ENCODE measurements around the gene SLC22A16.

SLC22A16 gene, protein sequence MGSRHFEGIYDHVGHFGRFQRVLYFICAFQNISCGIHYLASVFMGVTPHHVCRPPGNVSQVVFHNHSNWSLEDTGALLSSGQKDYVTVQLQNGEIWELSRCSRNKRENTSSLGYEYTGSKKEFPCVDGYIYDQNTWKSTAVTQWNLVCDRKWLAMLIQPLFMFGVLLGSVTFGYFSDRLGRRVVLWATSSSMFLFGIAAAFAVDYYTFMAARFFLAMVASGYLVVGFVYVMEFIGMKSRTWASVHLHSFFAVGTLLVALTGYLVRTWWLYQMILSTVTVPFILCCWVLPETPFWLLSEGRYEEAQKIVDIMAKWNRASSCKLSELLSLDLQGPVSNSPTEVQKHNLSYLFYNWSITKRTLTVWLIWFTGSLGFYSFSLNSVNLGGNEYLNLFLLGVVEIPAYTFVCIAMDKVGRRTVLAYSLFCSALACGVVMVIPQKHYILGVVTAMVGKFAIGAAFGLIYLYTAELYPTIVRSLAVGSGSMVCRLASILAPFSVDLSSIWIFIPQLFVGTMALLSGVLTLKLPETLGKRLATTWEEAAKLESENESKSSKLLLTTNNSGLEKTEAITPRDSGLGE

GRCh38 chr6:110476046-110476849 lies at the start of gene SLC22A16:
SLC22A16 (minus strand) TSS chr6:110476613; CDS start chr6:110476574, 39 bp downstream.
- Mint-ChIP-seq H3K36me3 (ENCODE audit: low read depth) (no peaks in the 10 kb centered on the region), H3K9me3 (peaks cover 40% of the 10 kb centered on the region), H3K27ac (no peak within 1 kb of the TSS), H3K27me3 (ENCODE audit: low read depth, poor library complexity) (peaks cover 13% of the 10 kb centered on the region), H3K4me1 (no peaks in the 10 kb centered on the region), H3K4me3 (no peak within 1 kb of the TSS)
- TF ChIP-seq CTCF (IDR thresholded peaks at IDR 0.05): no peak
- no peak for DNase-seq

- no peak overlapping the region for H3K4me3 Mint-ChIP-seq
- H3K9me3 Mint-ChIP-seq: no peaks in the 10 kb centered on the region
- no peaks in the 10 kb centered on the region for H3K36me3 Mint-ChIP-seq (ENCODE audit: low read depth)
- H3K27me3 Mint-ChIP-seq (ENCODE audit: low read depth, poor library complexity): no peaks in the 10 kb centered on the region
- DNase-seq: no peak
- no peak for TF ChIP-seq CTCF (IDR thresholded peaks at IDR 0.05)
- peaks cover 20% of the 10 kb centered on the region for H3K4me1 Mint-ChIP-seq
- H3K27ac Mint-ChIP-seq: no peak overlapping the region
These were observed 48.6 kb upstream of the SLC22A16 start for GRCh38 chr6:110525001-110525400.

DNA sequence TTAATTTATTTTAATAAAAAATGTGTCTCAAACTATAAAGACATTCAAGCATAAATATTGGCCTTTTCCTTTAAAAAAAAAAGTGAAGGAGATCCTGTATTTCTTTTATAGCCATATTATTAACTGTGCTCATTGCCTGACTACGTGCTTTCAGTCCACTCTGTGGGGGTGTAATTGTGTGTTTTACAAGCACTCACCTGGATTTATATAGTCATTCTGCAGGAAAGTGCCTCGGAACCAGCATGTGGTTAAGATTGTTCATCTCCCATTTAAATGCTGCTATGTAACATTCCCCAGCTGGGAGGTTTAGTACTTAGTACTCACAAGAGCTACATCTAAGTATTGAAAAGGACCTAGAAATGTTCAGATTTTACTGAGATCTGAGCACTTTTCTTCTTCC lies 47.9 kb upstream of the SLC22A16 start:
- Mint-ChIP-seq H3K9me3 (no peaks in the 10 kb centered on the region), H3K36me3 (ENCODE audit: low read depth) (no peaks in the 10 kb centered on the region), H3K27ac (no peak overlapping the region), H3K4me1 (peaks cover 15% of the 10 kb centered on the region), H3K4me3 (no peak overlapping the region), H3K27me3 (ENCODE audit: low read depth, poor library complexity) (no peaks in the 10 kb centered on the region)
- DNase-seq: no peak
- TF ChIP-seq CTCF (IDR thresholded peaks at IDR 0.05): no peak

DNA sequence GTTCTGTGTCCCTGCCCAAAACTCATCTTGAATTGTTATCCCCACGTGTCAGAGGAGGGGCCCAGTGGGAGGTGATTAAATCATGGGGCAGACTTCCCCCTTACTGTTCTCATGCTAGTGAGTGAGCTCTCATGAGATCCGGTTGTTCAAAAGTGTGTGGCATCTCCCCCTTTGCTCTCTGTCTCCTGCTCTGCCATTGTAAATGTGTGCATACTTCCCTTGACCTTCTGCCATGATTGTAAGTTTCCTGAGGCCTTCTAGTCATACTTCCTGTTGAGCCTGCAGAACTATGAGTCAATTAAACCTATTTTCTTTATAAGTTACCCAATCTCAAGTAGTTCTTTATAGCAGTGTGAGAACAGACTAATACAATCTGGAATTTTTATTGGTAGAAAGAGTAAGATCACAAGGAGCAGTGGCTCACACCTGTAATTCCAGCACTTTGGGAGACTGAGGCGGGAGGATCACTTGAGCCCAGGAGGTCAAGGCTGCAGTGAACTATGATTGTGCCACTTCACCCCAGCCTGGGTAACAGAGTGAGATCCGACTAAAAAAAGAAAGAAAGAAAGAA lies 47.1 kb upstream of the SLC22A16 start:
- no peak for DNase-seq
- Mint-ChIP-seq H3K9me3 (no peaks in the 10 kb centered on the region), H3K4me3 (no peak overlapping the region), H3K27ac (no peak overlapping the region), H3K4me1 (peaks cover 7% of the 10 kb centered on the region), H3K27me3 (ENCODE audit: low read depth, poor library complexity) (no peaks in the 10 kb centered on the region), H3K36me3 (ENCODE audit: low read depth) (no peaks in the 10 kb centered on the region)
- TF ChIP-seq CTCF (IDR thresholded peaks at IDR 0.05): no peak

DNA sequence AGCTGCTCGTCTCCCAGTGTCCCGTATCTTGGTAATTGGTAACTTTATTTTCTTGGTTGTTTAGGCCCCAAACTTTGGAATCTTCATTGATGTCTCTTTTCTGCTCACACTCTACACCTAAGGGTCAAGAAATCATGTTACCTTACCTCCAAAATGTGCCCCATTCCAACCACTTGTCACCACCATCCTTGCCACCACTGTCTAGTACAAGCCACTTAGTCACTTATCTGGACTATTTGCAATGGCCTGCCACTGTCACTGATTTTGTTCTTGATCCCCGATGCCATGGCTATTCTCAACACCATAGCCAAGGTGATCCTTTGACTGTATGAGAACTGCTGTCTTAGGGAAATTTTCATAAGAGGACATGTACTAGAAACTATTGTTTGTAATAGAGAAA lies 46.0 kb upstream of the SLC22A16 start:
- Mint-ChIP-seq H3K27ac (no peak overlapping the region), H3K27me3 (ENCODE audit: low read depth, poor library complexity) (no peaks in the 10 kb centered on the region), H3K36me3 (ENCODE audit: low read depth) (no peaks in the 10 kb centered on the region), H3K4me3 (no peak overlapping the region), H3K4me1 (no peaks in the 10 kb centered on the region), H3K9me3 (no peaks in the 10 kb centered on the region)
- no peak for DNase-seq
- no peak for TF ChIP-seq CTCF (IDR thresholded peaks at IDR 0.05)
